GM20431 (cell line): ENCODE data around the gene WDTC1.
"Not testable (repeated sequence)": the region's sequence is repeated elsewhere in the genome, so short reads cannot be mapped to it uniquely, and the experiment has no call there.

Experiments used
- in situ Hi-C: fragments of 300-500 bp; cut with MseI, MboI; formaldehyde crosslinking; loops from one replicate; pipeline ENCODE4 v1.15.0; 2020; ENCODE audit warnings: low sequenced_read_pairs; ENCODE audit not compliant: unreplicated experiment

WDTC1 gene

DNA sequence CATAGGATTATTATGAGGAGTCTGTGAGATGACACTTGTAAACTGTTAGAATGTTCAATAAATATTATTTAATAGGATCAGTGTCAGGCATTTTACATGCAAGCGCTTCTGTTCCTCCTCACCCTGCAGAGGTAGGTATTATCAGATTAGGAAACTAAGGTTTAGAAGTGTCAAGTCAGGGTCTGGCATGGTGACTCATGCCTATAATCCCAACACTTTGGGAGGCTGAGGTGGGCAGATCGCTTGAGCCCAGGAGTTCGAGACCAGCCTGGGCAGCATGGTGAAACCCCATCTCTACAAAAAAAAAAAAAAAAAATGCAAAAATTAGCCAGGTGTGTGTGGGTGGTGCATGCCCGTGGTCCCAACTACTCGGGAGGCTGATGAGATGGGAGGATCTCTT lies 9.2 kb downstream of the WDTC1 start:
- in situ Hi-C loops: not testable (repeated sequence)

DNA sequence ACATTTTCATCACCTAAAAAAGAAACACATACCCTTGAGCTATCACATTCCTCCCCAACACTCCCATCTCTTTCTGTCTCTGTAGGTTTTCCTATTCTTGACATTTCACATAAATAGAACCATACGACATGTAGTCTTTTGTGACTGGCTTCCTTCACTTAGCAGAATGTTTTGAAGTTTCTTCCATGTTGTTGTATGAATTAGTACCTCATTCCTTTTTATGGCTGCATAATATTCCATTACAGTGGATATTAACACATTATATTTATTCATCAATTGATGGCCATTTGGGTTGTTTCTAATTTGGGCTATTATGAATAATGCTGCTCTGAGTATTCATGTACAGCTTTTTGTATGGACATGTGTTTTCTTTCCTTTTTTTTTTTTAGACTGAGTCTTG lies 11.8 kb downstream of the WDTC1 start:
- in situ Hi-C loops: no loop called here

DNA sequence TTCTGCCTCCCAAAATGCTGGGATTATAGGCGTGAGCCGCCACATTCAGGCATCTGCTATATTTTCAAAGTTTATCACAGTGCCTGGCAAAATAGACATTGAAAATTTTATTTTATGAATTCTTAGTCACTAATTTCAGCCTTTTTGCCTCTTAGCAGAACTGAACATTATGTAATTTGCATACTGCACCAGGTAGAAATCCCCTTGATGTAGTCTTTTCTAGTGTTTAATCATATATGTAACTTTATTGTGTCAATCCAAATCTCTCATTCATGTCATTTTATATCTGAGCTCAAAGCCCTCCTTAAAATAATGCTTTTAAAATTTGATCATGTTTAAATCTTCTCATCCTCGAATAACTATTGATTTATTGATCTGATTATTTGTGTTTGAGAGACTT lies 19.2 kb downstream of the WDTC1 start:
- in situ Hi-C loops: no loop called here

DNA sequence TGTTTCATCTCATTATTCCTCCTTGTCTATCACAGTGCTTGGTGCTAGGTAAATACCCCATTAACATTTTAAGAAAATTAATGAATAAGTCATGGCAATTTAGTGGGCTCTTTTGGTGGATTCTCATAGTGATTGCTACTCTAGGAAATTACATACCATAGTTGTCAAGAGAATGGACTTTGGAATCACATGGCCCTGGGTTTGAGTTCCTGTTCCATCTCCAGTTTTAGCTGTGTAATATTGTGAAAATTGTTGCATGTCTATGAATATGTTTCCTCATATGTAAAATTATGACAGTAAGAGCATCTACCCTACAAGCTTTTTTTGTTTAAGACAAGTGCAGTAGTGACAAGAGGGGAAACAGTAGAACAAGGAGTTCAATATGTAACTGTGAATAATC lies 20.7 kb downstream of the WDTC1 start:
- in situ Hi-C loops: no loop called here

DNA sequence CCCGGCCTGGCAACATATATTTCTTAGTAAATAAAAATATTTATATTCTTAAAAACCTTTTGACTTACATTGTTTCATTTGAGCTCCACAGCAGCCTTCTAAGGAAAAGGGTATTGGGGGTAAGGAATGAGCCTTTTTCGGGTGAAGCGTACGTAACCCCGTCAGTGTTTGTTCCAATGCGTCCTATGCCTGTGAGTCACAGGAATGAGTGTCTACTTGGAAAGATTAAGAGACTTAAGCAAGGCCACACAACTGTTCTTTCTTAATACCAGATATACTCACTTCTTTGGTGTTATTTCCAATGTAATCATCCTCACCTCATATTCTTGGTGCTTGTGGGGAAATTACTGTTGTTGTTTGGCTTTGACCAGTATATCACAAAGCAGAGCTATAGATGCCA lies 22.7 kb downstream of the WDTC1 start:
- in situ Hi-C loops: no loop called here

DNA sequence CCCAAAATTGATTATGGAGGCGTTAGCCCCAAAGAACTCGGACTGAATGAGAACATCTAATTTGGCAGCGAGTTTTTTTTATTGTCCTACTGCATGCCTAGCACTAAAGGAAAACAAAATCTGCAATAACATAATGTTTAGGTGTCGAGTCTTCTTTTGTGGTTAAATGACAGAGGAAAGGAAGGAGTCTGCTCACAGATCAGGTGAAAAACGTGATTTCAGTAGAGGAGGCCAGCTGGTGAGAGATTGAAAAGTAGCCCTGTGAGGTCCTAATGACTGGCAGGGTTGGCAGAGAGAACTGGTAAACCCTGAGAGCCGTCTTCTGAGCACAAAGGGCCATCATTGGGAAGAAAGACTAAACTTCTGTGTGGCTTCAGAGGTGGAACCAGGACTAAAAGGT lies 24.2 kb downstream of the WDTC1 start:
- in situ Hi-C loops: no loop called here

DNA sequence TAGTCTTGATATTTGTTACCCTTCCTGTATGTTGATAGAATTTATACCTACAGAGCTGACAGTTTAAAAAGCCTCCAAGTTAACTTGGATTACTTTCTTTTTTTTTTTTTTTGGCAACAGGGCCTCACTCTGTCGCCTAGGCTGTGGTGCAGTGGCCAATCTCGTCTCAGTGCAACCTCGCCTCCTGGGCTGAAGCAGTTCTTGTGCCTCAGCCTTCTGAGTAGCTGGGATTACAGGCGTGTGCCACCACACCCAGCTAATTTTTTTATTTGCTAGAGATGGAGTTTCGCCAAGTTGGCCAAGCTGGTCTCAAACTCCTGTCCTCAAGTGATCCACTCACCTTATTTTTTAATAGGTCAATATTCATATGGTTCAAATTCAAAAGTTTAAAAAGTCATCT lies 32.7 kb downstream of the WDTC1 start:
- in situ Hi-C loops: no loop called here

DNA sequence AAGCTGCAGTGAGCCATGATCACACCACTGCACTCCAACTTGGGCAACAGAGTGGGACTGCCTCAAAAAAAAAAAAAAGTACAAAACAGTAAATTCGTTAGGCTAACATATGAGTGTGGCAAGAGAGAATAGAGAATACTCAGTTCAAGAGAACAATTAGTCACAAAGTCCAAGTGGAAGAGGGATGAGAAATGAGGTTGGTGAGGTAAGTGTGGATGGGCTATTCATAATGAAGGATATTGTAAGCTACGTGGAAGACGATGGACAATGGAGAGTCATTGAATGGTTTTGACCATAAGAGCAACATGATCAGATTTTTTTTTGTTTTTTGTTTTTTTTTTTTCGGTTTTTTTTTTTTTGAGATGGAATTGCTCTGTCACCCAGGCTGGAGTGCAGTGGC lies 34.8 kb downstream of the WDTC1 start:
- in situ Hi-C loops: no loop called here

DNA sequence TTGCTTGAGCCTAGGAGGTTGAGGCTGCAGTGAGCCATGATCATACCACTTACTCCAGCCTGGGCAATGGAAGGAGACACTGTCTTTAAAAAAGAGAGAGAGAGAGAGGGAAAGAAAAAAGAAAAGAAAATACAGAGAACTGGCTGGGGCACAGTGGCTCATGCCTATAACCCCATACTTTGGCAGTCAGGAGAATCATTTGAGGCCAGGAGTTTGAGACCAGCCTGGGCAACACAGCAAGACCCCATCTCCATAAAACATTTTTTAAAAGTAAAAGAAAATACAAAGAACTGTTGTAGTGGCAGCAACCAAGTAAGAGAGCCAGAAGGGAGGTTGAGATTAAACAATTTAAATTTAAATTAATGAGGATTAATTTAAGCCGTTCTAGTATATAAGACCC lies 39.8 kb downstream of the WDTC1 start:
- in situ Hi-C loops: no loop called here

DNA sequence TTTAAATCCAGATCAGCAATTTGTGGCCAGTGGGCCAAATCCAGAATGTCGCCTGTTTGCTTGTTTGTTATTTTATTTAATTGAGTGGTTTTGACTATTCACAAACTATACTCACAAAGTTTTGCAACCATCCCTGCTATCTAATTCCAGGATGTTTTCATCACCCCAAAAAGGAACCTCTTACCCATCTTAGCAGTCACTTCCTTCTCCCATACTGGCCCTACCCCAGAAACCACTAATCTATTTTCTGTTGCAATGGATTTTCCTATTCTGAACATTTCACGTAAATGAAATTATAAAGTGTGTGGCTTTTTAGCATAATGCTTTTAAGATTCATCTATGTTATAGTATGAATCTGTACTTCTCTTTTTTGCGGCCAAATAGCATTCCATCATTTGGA lies 41.3 kb downstream of the WDTC1 start:
- in situ Hi-C loops: loop anchor here (25.0 kb wide), 1 partner anchor 88 kb away; no protein-coding TSS in a partner anchor

DNA sequence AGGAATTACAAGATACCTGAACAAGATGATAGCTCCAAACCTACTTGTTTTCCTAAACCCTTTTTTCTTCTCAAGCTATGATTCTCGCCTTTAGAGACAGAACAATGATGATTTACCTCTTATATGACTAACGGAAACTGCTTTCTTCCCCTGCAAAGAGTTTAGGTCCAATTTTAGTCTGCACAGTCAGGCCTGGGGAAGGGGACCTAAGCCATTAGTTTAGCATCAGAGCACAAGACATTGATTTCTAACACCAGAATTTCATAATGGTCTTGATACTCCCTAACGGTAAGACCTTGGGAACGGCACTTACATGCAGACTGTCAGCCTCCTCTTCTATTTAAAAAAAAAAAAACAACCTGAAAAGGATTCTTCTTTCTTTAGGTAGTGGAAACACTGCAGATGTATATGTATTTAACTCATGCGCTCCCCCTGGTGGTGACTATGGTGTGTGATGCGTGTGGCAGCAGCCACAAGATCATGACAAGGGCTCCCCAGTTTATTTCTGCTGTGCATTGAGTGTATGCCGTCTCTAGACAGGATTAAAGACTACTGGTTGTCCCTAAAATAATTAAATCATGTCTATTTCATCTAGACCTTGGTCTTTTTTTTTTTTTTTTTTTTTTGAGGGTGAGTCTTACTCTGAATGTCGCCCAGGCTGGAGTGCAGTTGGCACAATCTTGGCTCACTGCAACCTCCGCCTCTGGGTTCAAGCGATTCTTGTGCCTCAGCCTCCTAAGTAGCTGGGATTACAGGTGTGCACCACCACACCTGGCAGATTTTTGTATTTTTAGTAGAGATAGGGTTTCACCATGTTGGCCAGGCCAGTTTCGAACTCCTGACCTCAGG lies 50.2 kb downstream of the WDTC1 start:
- in situ Hi-C loops: loop anchor here (25.0 kb wide), 1 partner anchor 97 kb away; no protein-coding TSS in a partner anchor

DNA sequence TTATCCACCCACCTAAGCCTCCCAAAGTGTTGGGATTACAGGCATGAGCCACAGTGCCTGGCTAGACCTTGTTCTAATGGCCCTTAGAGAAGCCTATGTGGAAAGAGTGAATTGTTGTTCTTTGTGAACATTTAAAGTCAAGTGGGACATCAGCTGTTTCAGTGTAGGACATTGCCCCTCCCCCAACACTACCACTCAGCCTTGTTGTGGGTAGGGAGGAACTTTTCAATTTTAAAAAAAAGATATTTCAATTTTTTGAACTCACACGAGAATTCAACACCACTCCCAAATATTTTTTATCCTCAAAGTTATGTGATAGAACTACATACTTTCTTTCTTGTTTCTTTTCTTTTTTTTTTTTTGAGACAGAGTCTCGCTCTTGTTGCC lies 50.8 kb downstream of the WDTC1 start:
- in situ Hi-C loops: loop anchor here (25.0 kb wide), 1 partner anchor 98 kb away; no protein-coding TSS in a partner anchor

DNA sequence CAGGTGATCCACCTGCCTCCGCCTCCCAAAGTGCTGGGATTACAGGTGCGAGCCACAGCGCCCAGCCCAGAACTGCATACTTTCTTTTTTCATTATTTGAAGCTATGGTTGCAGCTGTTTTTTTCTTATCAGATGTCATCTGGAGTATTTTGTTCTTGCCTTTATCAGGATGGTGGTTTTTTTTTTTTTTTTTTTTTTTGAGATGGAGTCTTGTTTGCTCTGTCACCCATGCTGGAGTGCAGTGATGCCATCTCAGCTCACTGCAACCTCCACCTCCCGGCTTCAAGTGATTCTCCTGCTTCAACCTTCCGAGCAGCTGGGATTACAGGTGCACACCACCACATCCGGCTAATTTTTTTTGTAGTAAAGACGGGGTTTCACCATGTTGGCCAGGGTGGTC lies 51.4 kb downstream of the WDTC1 start:
- in situ Hi-C loops: loop anchor here (25.0 kb wide), 1 partner anchor 99 kb away; no protein-coding TSS in a partner anchor

DNA sequence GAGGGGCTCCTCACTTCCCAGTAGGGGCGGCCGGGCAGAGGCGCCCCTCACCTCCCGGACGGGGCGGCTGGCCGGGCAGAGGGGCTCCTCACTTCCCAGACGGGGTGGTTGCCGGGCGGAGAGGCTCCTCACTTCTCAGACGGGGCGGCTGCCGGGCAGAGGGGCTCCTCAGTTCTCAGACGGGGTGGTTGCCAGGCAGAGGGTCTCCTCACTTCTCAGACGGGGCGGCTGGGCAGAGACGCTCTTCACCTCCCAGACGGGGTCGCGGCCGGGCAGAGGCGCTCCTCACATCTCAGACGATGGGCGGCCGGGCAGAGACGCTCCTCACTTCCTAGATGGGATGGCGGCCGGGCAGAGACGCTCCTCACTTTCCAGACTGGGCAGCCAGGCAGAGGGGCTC lies 54.7 kb downstream of the WDTC1 start:
- in situ Hi-C loops: loop anchor here (25.0 kb wide), 1 partner anchor 102 kb away; no protein-coding TSS in a partner anchor

DNA sequence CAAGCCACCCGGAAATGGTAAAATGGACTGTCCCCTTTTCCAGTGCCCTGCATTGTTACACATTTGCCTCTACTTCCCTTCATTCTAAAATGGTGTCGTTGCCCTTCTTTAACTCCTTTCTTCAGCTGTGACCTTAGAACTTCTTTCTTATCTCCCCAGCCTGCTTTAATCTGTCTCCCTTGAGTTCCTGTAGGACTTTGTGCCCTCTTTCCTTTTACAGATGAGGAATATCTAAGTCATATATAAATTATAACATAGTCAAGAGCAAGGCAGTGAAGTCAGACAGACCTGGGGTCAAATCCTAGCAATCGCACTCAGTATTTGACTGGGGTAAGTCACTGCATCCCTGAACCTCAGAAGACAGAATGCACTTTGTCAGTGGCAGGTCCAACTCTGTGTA lies 56.1 kb downstream of the WDTC1 start:
- in situ Hi-C loops: loop anchor here (10.0 to 25.0 kb wide), 2 partner anchors 103 to 186 kb away; no protein-coding TSS in a partner anchor

DNA sequence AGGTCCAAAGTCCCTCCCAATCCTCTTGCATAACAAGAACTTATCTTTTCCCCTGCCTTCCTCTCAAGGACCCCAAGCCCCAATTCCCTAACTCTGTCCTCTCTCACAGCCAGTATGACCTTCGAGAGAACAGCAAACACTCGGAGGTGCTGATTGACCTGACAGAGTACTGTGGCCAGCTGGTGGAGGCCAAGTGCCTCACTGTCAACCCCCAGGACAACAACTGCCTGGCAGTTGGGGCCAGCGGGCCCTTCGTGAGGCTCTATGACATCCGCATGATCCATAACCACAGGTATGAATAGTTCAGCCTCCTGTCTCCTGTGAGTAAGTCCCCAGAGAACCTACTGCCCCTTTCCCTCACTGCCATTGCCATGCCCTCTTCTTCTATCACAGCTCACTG lies 57.7 kb downstream of the WDTC1 start:
- in situ Hi-C loops: loop anchor here (10.0 to 25.0 kb wide), 2 partner anchors 105 to 187 kb away; no protein-coding TSS in a partner anchor

DNA sequence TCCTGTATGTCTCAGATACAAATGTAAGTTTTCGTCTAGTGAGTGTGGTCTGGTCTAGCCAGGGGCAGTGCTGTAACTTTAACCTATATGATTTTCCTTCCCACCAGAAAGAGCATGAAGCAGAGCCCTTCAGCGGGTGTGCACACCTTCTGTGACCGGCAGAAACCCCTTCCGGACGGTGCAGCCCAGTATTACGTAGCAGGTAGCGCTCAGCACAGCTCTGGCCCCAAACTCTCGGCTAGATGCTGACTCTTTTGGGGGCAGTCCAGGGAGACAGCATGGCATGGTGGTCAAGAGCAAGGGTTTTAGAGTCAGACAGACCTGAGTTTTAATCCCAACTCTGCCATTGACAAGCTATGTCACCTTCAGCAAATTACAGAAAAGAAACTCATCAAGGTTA lies 59.5 kb downstream of the WDTC1 start:
- in situ Hi-C loops: loop anchor here (10.0 to 25.0 kb wide), 2 partner anchors 107 to 189 kb away; no protein-coding TSS in a partner anchor

DNA sequence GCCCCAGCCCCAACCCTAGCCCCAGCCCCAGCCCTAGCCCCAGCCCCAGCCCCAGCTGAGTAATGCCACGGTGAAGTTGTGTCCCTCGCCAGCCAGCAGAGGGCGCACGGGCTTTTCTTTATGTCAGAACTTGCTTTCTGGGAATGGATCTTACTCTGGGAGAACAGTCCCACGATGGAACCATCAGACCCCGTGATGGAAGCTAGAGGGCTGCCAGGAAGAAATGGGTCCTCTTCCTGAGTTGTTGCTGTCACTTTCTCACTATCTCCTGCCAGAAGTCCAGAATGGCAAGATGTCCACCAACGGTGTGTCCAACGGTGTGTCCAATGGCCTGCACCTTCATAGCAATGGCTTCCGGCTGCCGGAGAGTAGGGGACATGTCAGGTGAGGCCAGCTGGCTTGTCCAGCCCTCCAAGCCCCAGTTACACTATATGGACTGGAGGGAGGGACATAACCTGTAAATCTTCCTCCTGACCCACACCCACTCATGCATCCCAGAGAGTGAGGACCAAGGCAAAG lies 62.4 kb downstream of the WDTC1 start:
- in situ Hi-C loops: loop anchor here (10.0 to 25.0 kb wide), 2 partner anchors 110 to 192 kb away; no protein-coding TSS in a partner anchor

DNA sequence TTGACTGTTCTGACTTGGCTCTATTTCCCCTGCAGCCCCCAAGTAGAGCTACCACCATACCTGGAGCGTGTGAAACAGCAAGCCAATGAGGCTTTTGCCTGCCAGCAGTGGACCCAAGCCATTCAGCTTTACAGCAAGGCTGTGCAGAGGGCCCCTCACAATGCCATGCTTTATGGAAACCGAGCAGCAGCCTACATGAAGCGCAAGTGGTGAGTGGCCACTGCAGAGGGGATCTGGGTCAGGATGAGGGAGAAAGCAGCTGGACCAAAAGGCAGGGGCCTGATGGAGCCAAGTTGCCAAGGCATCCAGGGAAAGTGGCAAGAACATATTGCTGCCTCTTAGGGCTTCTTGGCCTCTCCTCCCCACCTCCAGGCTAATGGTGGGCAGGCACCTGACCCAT lies 63.5 kb downstream of the WDTC1 start:
- in situ Hi-C loops: loop anchor here (10.0 to 25.0 kb wide), 2 partner anchors 111 to 193 kb away; no protein-coding TSS in a partner anchor

DNA sequence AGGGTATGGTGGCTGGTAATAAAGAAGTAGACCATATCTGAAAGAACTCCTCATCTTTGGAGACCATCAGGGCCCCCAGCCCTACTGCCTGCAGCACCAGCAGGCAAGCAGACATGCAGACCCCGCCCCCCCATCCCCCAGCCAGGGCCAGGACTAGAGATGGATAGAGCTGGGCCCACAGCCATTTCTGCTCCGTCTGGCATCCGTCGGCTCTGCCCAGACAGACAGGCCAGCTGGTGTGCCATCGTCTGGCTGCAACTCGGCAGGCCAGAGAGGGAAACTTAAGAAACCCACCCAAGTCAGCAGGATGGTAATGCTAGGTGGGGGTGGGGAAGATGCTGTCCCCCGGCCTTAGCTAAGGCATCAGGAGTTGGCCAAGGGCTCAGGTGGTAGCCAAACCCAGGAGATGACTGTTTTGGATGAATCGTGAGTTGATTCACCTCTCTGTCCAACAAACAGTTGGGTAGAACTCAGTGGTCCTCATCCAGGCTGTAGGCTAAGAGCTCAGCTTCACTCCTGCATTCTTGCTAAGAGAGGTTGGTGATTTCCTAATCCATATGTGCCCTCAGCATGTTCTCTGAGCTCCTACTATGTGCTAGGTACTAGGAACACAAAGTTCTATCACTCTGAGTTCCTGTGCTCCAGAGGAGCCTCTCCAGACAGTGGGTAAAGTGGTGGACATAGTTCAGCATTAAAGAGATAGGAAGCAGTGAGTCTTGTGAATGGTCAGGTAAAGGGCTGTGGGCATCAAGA lies 64.4 kb downstream of the WDTC1 start:
- in situ Hi-C loops: loop anchor here (10.0 to 25.0 kb wide), 2 partner anchors 112 to 194 kb away; no protein-coding TSS in a partner anchor
